GM18511 (cell line): ENCODE data around the gene EMCN.
"Not testable (repeated sequence)": the region's sequence is repeated elsewhere in the genome, so short reads cannot be mapped to it uniquely, and the experiment has no call there.

Source experiments
- ATAC-seq: cut with Tn5 transposase; IDR thresholded peaks from one replicate; pipeline ENCODE4 v1.9.1; 2021; ENCODE audit warnings: mild to moderate bottlenecking, moderate library complexity; ENCODE audit not compliant: unreplicated experiment

Gene EMCN

GRCh38 chr4:100517864-100518341 lies at the start of gene EMCN:
Gene EMCN, minus strand, starts transcription at chr4:100518022. Its CDS starts 108 bp downstream, at chr4:100517914.
- ATAC-seq, result no peak

GRCh38 chr4:100566396-100566795 lies 48.6 kb upstream of the EMCN start:
- ATAC-seq, result no peak

GRCh38 chr4:100557306-100557705 lies 39.5 kb upstream of the EMCN start:
- ATAC-seq, result no peak

GRCh38 chr4:100555611-100556337 lies 38.0 kb upstream of the EMCN start:
- ATAC-seq, result no peak

- ATAC-seq, result no peak
Measured at GRCh38 chr4:100548200-100548560, 30.4 kb upstream of the EMCN start.

- ATAC-seq, result no peak
Measured at GRCh38 chr4:100547541-100548199, 29.8 kb upstream of the EMCN start.

GRCh38 chr4:100545427-100545826 lies 27.6 kb upstream of the EMCN start:
- ATAC-seq, result no peak

GRCh38 chr4:100540131-100540530 lies 22.3 kb upstream of the EMCN start:
- ATAC-seq, result no peak

- ATAC-seq, result no peak
Measured at GRCh38 chr4:100539706-100540105, 21.9 kb upstream of the EMCN start.

- no peak for ATAC-seq
Measured at GRCh38 chr4:100533741-100534140, 15.9 kb upstream of the EMCN start.

- ATAC-seq, result not testable (repeated sequence)
Measured at GRCh38 chr4:100530161-100530560, 12.3 kb upstream of the EMCN start.

- ATAC-seq, result no peak
Measured at GRCh38 chr4:100525686-100526085, 7.9 kb upstream of the EMCN start.

- ATAC-seq, result no peak
Measured at GRCh38 chr4:100519205-100519604, 1.4 kb upstream of the EMCN start.

GRCh38 chr4:100516225-100516624 lies 1.6 kb downstream of the EMCN start:
- no peak for ATAC-seq

- no peak for ATAC-seq
Measured at GRCh38 chr4:100511896-100512295, 5.9 kb downstream of the EMCN start.

GRCh38 chr4:100510551-100510950 lies 7.3 kb downstream of the EMCN start:
- no peak for ATAC-seq

- no peak for ATAC-seq
Measured at GRCh38 chr4:100509386-100509785, 8.4 kb downstream of the EMCN start.

GRCh38 chr4:100508691-100509090 lies 9.1 kb downstream of the EMCN start:
- no peak for ATAC-seq

GRCh38 chr4:100504086-100504874 lies 13.5 kb downstream of the EMCN start:
- no peak for ATAC-seq

GRCh38 chr4:100497791-100498190 lies 20.0 kb downstream of the EMCN start:
- no peak for ATAC-seq

- no peak for ATAC-seq
Measured at GRCh38 chr4:100495074-100495473, 22.7 kb downstream of the EMCN start.

- no peak for ATAC-seq
Measured at GRCh38 chr4:100494166-100494565, 23.7 kb downstream of the EMCN start.
